Measurements from ENCODE around the gene TRIP10. TPM values are rescaled to one million over a fixed set of nuclear protein-coding genes. Genes with fewer than 3 reads are reported as not detected.

TRIP10 gene
- total RNA-seq, 2 donors from 2014 or later, result 111 to 116 TPM

- Mint-ChIP-seq H3K9me3 (peaks cover 13% of the 10 kb centered on the region), H3K36me3 (ENCODE audit: low read depth) (peaks cover 12% of the 10 kb centered on the region), H3K4me1 (no peaks in the 10 kb centered on the region), H3K4me3 (no peak overlapping the region), H3K27me3 (ENCODE audit: insufficient read depth) (peaks cover 1% of the 10 kb centered on the region), H3K27ac (no peak overlapping the region)
- H3K4me3 ChIP-seq (ENCODE audit: low read length), result no peak overlapping the region
- no peaks in the 10 kb centered on the region for H3K36me3 ChIP-seq (ENCODE audit: control insufficient read depth, insufficient read depth, low read length)
- no peak overlapping the region for H3K27ac ChIP-seq (ENCODE audit: low read depth, low read length)
- H3K9ac ChIP-seq (ENCODE audit: extremely low read depth, low read length, poor library complexity, severe bottlenecking), result no peak overlapping the region
- H3K4me1 ChIP-seq (ENCODE audit: control insufficient read depth, insufficient read depth, low read length), result no peaks in the 10 kb centered on the region
- TF ChIP-seq CTCF (conservative IDR thresholded peaks at IDR 0.05), result no peak
- 93 to 94% methylated on average over 6 to 23 of the region's 25 CpGs for WGBS, 2 experiments (ENCODE audit: insufficient coverage in 1 of 2, insufficient read length in 1 of 2)
- H3K27me3 ChIP-seq (ENCODE audit: control insufficient read depth, insufficient read depth, low read length, poor library complexity, severe bottlenecking), result no peaks in the 10 kb centered on the region
- DNase-seq, result no peak
- peaks cover 12% of the 10 kb centered on the region for H3K9me3 ChIP-seq (ENCODE audit: control insufficient read depth, low read length)
Measured at GRCh38 chr19:6694147-6694815, 45.2 kb upstream of the TRIP10 start.

- Histone ChIP-seq H3K4me1 (ENCODE audit: control insufficient read depth, insufficient read depth, low read length) (no peaks in the 10 kb centered on the region), H3K27me3 (ENCODE audit: control insufficient read depth, insufficient read depth, low read length, poor library complexity, severe bottlenecking) (no peaks in the 10 kb centered on the region), H3K4me3 (ENCODE audit: low read length) (no peak overlapping the region), H3K27ac (ENCODE audit: low read depth, low read length) (no peak overlapping the region), H3K9me3 (ENCODE audit: control insufficient read depth, low read length) (peaks cover 14% of the 10 kb centered on the region), H3K9ac (ENCODE audit: extremely low read depth, low read length, poor library complexity, severe bottlenecking) (no peak overlapping the region), H3K36me3 (ENCODE audit: control insufficient read depth, insufficient read depth, low read length) (no peaks in the 10 kb centered on the region)
- no peaks in the 10 kb centered on the region for H3K4me1 Mint-ChIP-seq
- DNase-seq, result no peak
- TF ChIP-seq CTCF (conservative IDR thresholded peaks at IDR 0.05), result no peak
- no peak overlapping the region for H3K4me3 Mint-ChIP-seq
- WGBS, 2 experiments (ENCODE audit: insufficient coverage in 1 of 2, insufficient read length in 1 of 2), result 70 to 73% methylated on average over 7 to 17 of the region's 18 CpGs
- H3K27ac Mint-ChIP-seq, result no peak overlapping the region
- H3K36me3 Mint-ChIP-seq (ENCODE audit: low read depth), result peaks cover 14% of the 10 kb centered on the region
- H3K9me3 Mint-ChIP-seq, result peaks cover 19% of the 10 kb centered on the region
- H3K27me3 Mint-ChIP-seq (ENCODE audit: insufficient read depth), result peaks cover 1% of the 10 kb centered on the region
Measured at GRCh38 chr19:6696239-6696820, 43.1 kb upstream of the TRIP10 start.

GRCh38 chr19:6697291-6697690 lies 42.2 kb upstream of the TRIP10 start:
- no peaks in the 10 kb centered on the region for H3K4me1 ChIP-seq (ENCODE audit: control insufficient read depth, insufficient read depth, low read length)
- H3K36me3 ChIP-seq (ENCODE audit: control insufficient read depth, insufficient read depth, low read length), result no peaks in the 10 kb centered on the region
- no peak for DNase-seq
- Mint-ChIP-seq H3K36me3 (ENCODE audit: low read depth) (peaks cover 12% of the 10 kb centered on the region), H3K4me3 (no peak overlapping the region), H3K27ac (no peak overlapping the region), H3K27me3 (ENCODE audit: insufficient read depth) (peaks cover 1% of the 10 kb centered on the region), H3K4me1 (no peaks in the 10 kb centered on the region), H3K9me3 (peaks cover 19% of the 10 kb centered on the region)
- WGBS, 2 experiments (ENCODE audit: insufficient coverage in 1 of 2, insufficient read length in 1 of 2), result 70 to 82% methylated on average over 7 to 13 of the region's 13 CpGs
- TF ChIP-seq CTCF (conservative IDR thresholded peaks at IDR 0.05), result no peak
- H3K27ac ChIP-seq (ENCODE audit: low read depth, low read length), result no peak overlapping the region
- H3K9me3 ChIP-seq (ENCODE audit: control insufficient read depth, low read length), result peaks cover 14% of the 10 kb centered on the region
- H3K4me3 ChIP-seq (ENCODE audit: low read length), result no peak overlapping the region
- H3K27me3 ChIP-seq (ENCODE audit: control insufficient read depth, insufficient read depth, low read length, poor library complexity, severe bottlenecking), result no peaks in the 10 kb centered on the region
- no peak overlapping the region for H3K9ac ChIP-seq (ENCODE audit: extremely low read depth, low read length, poor library complexity, severe bottlenecking)

All from endodermal cell (in vitro differentiated cells).